ENCODE data around the gene NRXN3. TPM values are rescaled to one million over a fixed set of nuclear protein-coding genes. Genes with fewer than 3 reads are reported as not detected.

NRXN3 gene
- total RNA-seq, 1 donor from 2014 or later = 19.8 TPM

DNA sequence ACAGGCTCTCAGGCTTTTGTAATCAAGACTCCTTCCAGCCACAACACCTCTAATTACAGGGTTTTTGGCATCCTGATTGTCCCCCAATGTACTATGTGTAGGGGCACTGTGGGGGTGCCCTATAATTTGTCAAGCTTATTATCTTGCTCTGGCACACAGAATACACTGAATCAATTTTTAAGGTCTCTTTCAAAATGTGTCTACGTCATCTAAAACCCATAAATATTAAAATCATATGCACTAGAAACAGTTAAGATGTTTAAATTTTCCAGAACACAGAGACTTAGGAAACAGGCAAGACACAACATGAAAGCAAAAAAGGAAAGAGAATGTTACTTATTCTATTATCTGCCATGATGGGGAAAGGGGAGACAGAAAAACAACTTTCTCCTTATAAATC lies 665.7 kb downstream of the NRXN3 start:
- H3K36me3 Mint-ChIP-seq = no peaks in the 10 kb centered on the region
- H3K4me1 Mint-ChIP-seq (ENCODE audit: unreplicated experiment) = no peaks in the 10 kb centered on the region
- no peak overlapping the region for H3K4me3 Mint-ChIP-seq
- no peaks in the 10 kb centered on the region for H3K9me3 Mint-ChIP-seq
- H3K27me3 Mint-ChIP-seq = peaks cover 63% of the 10 kb centered on the region
- DNase-seq (ENCODE audit: extremely low spot score, unreplicated experiment) = no peak
- H3K27ac Mint-ChIP-seq = no peak overlapping the region
- TF ChIP-seq CTCF (conservative IDR thresholded peaks at IDR 0.05) = no peak

- H3K4me3 Mint-ChIP-seq = no peak overlapping the region
- peak; percentile 80 for TF ChIP-seq CTCF (conservative IDR thresholded peaks at IDR 0.05)
- H3K27ac Mint-ChIP-seq = no peak overlapping the region
- no peak for DNase-seq (ENCODE audit: extremely low spot score, unreplicated experiment)
- H3K4me1 Mint-ChIP-seq (ENCODE audit: unreplicated experiment) = no peaks in the 10 kb centered on the region
- H3K36me3 Mint-ChIP-seq = no peaks in the 10 kb centered on the region
- H3K9me3 Mint-ChIP-seq = no peaks in the 10 kb centered on the region
- H3K27me3 Mint-ChIP-seq = peaks cover 67% of the 10 kb centered on the region
Observed at GRCh38 chr14:78836777-78837176, 666.6 kb downstream of the NRXN3 start.

- H3K27me3 Mint-ChIP-seq = peaks cover 51% of the 10 kb centered on the region
- no peaks in the 10 kb centered on the region for H3K4me1 Mint-ChIP-seq (ENCODE audit: unreplicated experiment)
- no peaks in the 10 kb centered on the region for H3K36me3 Mint-ChIP-seq
- no peak for DNase-seq (ENCODE audit: extremely low spot score, unreplicated experiment)
- no peak overlapping the region for H3K27ac Mint-ChIP-seq
- H3K4me3 Mint-ChIP-seq = no peak overlapping the region
- H3K9me3 Mint-ChIP-seq = no peaks in the 10 kb centered on the region
- no peak for TF ChIP-seq CTCF (conservative IDR thresholded peaks at IDR 0.05)
Observed at GRCh38 chr14:78838959-78839358, 668.8 kb downstream of the NRXN3 start.

DNA sequence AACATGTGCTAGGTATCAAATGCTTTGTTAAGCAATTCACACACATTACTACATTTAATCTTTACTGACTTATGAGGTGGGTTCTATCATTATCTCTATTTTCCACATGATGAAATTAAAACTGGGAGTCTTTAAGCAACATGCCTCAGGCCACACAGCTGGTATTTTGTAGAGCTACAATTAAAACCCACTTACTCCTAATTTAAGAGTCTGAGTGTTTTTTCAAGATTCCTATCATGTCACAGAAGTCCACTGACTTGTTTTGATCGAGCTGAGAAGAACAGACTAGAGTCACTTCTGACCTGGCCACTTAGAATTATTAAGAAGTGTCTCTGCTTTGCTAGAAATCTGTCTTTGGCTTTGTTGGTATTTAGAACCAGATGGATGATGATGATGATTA lies 670.7 kb downstream of the NRXN3 start:
- Mint-ChIP-seq H3K9me3 (no peaks in the 10 kb centered on the region), H3K27me3 (peaks cover 37% of the 10 kb centered on the region), H3K4me1 (ENCODE audit: unreplicated experiment) (no peaks in the 10 kb centered on the region), H3K4me3 (no peak overlapping the region), H3K27ac (no peak overlapping the region), H3K36me3 (no peaks in the 10 kb centered on the region)
- no peak for TF ChIP-seq CTCF (conservative IDR thresholded peaks at IDR 0.05)
- no peak for DNase-seq (ENCODE audit: extremely low spot score, unreplicated experiment)

DNA sequence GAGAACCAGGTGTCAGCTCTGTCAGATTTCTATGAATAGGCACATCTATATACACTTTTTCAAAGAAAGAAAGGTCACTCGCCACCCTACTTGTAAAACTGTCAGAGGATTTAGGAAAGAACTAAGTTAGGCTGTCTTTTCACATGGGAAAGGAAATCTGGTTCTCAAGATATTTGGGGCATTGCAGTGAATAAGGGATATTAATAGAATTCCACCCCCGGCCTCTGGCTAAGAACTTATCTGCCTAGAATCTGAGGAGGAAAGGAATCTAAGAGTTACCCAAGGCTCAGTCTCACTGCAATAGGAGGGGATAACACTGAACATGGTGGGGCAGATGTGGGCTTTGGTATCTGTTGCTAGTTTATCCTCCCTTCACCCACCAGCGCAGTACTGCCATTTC lies 677.6 kb downstream of the NRXN3 start:
- H3K27ac Mint-ChIP-seq = no peak overlapping the region
- no peaks in the 10 kb centered on the region for H3K4me1 Mint-ChIP-seq (ENCODE audit: unreplicated experiment)
- H3K9me3 Mint-ChIP-seq = no peaks in the 10 kb centered on the region

More for the DNA sequence above, 677.6 kb downstream of the NRXN3 start:
- no peak for DNase-seq (ENCODE audit: extremely low spot score, unreplicated experiment)
- H3K36me3 Mint-ChIP-seq = no peaks in the 10 kb centered on the region
- H3K4me3 Mint-ChIP-seq = no peak overlapping the region
- H3K27me3 Mint-ChIP-seq = peaks cover 28% of the 10 kb centered on the region
- no peak for TF ChIP-seq CTCF (conservative IDR thresholded peaks at IDR 0.05)
